Measurements from ENCODE around the gene USP4. TPM values are rescaled to one million over a fixed set of nuclear protein-coding genes. Genes with fewer than 3 reads are reported as not detected.
"Not testable (repeated sequence)": the region's sequence is repeated elsewhere in the genome, so short reads cannot be mapped to it uniquely, and the experiment has no call there.

USP4 gene
- total RNA-seq, 1 donor from 2014 or later: 55.0 TPM

GRCh38 chr3:49358217-49358883 is 18.5 kb upstream of the USP4 start, which contains the start of gene GPX1:
GPX1 (minus strand) TSS chr3:49358353; CDS start chr3:49358278, 75 bp downstream.
- TF ChIP-seq, protein P1, sequence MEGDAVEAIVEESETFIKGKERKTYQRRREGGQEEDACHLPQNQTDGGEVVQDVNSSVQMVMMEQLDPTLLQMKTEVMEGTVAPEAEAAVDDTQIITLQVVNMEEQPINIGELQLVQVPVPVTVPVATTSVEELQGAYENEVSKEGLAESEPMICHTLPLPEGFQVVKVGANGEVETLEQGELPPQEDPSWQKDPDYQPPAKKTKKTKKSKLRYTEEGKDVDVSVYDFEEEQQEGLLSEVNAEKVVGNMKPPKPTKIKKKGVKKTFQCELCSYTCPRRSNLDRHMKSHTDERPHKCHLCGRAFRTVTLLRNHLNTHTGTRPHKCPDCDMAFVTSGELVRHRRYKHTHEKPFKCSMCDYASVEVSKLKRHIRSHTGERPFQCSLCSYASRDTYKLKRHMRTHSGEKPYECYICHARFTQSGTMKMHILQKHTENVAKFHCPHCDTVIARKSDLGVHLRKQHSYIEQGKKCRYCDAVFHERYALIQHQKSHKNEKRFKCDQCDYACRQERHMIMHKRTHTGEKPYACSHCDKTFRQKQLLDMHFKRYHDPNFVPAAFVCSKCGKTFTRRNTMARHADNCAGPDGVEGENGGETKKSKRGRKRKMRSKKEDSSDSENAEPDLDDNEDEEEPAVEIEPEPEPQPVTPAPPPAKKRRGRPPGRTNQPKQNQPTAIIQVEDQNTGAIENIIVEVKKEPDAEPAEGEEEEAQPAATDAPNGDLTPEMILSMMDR (IDR thresholded peaks at IDR 0.05; ENCODE audit: unreplicated experiment): no peak
- Mint-ChIP-seq H3K27me3 (ENCODE audit: unreplicated experiment) (peaks cover 17% of the 10 kb centered on the region), H3K27ac (ENCODE audit: unreplicated experiment) (peak within 1 kb of the TSS; percentile 99), H3K36me3 (ENCODE audit: low read depth, unreplicated experiment) (peaks cover 43% of the 10 kb centered on the region), H3K9me3 (ENCODE audit: unreplicated experiment) (no peaks in the 10 kb centered on the region), H3K4me3 (ENCODE audit: unreplicated experiment) (peak within 1 kb of the TSS; percentile 98), H3K4me1 (ENCODE audit: unreplicated experiment) (peaks cover 23% of the 10 kb centered on the region)
- DNase-seq (ENCODE audit: low spot score): peak; percentile 95

DNA sequence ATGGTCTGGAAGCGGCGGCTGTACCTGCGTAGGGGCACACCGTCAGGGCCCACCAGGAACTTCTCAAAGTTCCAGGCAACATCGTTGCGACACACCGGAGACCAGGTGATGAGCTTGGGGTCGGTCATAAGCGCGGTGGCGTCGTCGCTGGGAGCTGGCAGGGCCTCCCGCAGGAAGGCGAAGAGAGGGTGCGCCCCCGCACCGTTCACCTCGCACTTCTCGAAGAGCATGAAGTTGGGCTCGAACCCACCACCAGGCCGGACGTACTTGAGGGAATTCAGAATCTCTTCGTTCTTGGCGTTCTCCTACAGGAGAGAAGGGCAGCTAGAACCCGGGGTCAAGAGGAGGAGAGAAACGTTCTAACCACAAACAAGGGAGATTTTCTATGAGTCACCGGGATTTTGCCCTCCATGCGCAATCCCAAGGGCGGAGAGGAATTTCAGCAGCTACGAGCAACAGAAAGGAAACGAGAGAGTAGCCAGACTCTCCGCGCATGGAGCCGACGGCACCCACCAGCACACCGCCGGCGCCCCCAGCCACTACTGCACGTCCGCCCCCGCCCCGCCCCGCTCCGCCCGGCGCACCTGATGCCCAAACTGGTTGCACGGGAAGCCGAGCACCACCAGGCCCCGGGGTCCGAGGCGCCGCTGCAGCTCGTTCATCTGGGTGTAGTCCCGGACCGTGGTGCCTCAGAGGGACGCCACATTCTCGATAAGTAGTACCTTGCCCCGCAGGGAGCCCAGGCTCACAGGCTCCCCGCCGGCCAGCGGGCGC is 17.8 kb upstream of the USP4 start:
- DNase-seq (ENCODE audit: low spot score): peak; percentile 34
- peak overlapping the region; percentile 98 for H3K4me3 Mint-ChIP-seq (ENCODE audit: unreplicated experiment)
- peak overlapping the region; percentile 94 for H3K27ac Mint-ChIP-seq (ENCODE audit: unreplicated experiment)
- H3K9me3 Mint-ChIP-seq (ENCODE audit: unreplicated experiment): not testable (repeated sequence)
- H3K4me1 Mint-ChIP-seq (ENCODE audit: unreplicated experiment): peaks cover 29% of the 10 kb centered on the region
- peaks cover 20% of the 10 kb centered on the region for H3K27me3 Mint-ChIP-seq (ENCODE audit: unreplicated experiment)
- H3K36me3 Mint-ChIP-seq (ENCODE audit: low read depth, unreplicated experiment): peaks cover 44% of the 10 kb centered on the region

GRCh38 chr3:49357095-49357442 is 17.2 kb upstream of the USP4 start:
- not testable (repeated sequence) for H3K9me3 Mint-ChIP-seq (ENCODE audit: unreplicated experiment); H3K27ac Mint-ChIP-seq (ENCODE audit: unreplicated experiment); DNase-seq (ENCODE audit: low spot score)
- Mint-ChIP-seq H3K4me3 (ENCODE audit: unreplicated experiment) (peak overlapping the region; percentile 98), H3K4me1 (ENCODE audit: unreplicated experiment) (peaks cover 35% of the 10 kb centered on the region), H3K27me3 (ENCODE audit: unreplicated experiment) (peaks cover 20% of the 10 kb centered on the region), H3K36me3 (ENCODE audit: low read depth, unreplicated experiment) (peaks cover 38% of the 10 kb centered on the region)

- no peaks in the 10 kb centered on the region for H3K9me3 Mint-ChIP-seq (ENCODE audit: unreplicated experiment)
- no peak for DNase-seq (ENCODE audit: low spot score)
- H3K27me3 Mint-ChIP-seq (ENCODE audit: unreplicated experiment): peaks cover 18% of the 10 kb centered on the region
- H3K36me3 Mint-ChIP-seq (ENCODE audit: low read depth, unreplicated experiment): peaks cover 18% of the 10 kb centered on the region
- TF ChIP-seq, protein P1 (IDR thresholded peaks at IDR 0.05; ENCODE audit: unreplicated experiment): no peak
- peak overlapping the region; percentile 29 for H3K4me3 Mint-ChIP-seq (ENCODE audit: unreplicated experiment)
- H3K27ac Mint-ChIP-seq (ENCODE audit: unreplicated experiment): no peak overlapping the region
- H3K4me1 Mint-ChIP-seq (ENCODE audit: unreplicated experiment): peaks cover 44% of the 10 kb centered on the region
Measured at GRCh38 chr3:49352890-49353421, 13.1 kb upstream of the USP4 start.

- TF ChIP-seq, protein P1 (IDR thresholded peaks at IDR 0.05; ENCODE audit: unreplicated experiment): no peak
- H3K9me3 Mint-ChIP-seq (ENCODE audit: unreplicated experiment): no peaks in the 10 kb centered on the region
- H3K36me3 Mint-ChIP-seq (ENCODE audit: low read depth, unreplicated experiment): peaks cover 14% of the 10 kb centered on the region
- peak overlapping the region; percentile 42 for H3K4me3 Mint-ChIP-seq (ENCODE audit: unreplicated experiment)
- DNase-seq (ENCODE audit: low spot score): no peak
- H3K27ac Mint-ChIP-seq (ENCODE audit: unreplicated experiment): peak overlapping the region; percentile 42
- H3K27me3 Mint-ChIP-seq (ENCODE audit: unreplicated experiment): peaks cover 16% of the 10 kb centered on the region
- peaks cover 41% of the 10 kb centered on the region for H3K4me1 Mint-ChIP-seq (ENCODE audit: unreplicated experiment)
Measured at GRCh38 chr3:49352281-49352680, 12.4 kb upstream of the USP4 start.
